ENCODE measurements around the gene ZNF157.

ZNF157 gene

DNA sequence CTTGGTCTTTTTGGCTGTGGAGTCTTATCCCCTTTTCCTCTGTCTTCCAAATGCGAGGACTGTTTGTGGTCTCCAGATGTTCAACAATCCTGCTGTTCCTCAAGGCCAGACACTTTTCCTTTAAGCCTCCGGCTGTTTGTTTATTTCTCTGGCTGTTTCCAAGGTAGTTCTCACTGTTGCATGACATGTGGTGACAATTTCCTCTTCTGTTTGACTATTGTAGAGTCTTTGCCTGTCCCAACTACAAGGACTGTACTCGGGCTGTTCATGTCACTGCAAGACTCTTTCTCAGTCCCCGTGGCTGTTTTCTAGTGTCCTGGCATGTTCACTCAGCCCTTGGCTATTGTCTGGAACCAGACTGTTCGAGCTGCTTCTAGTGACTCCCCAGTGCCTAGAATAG, 50.6 kb downstream of the ZNF157 start:
- H3K9ac ChIP-seq (ENCODE audit: low read length): no peak overlapping the region
- no peaks in the 10 kb centered on the region for H3K4me1 ChIP-seq (ENCODE audit: low read length)
- no peaks in the 10 kb centered on the region for H3K79me2 ChIP-seq (ENCODE audit: low read length)
- H3K27ac ChIP-seq (ENCODE audit: low read length): no peak overlapping the region
- TF ChIP-seq EZH2 (optimal IDR thresholded peaks at IDR 0.05; ENCODE audit: low read depth, low read length) (no peak), EZH2phosphoT487 (IDR thresholded peaks at IDR 0.05; ENCODE audit: low read length) (no peak)
- TF ChIP-seq, protein P1, sequence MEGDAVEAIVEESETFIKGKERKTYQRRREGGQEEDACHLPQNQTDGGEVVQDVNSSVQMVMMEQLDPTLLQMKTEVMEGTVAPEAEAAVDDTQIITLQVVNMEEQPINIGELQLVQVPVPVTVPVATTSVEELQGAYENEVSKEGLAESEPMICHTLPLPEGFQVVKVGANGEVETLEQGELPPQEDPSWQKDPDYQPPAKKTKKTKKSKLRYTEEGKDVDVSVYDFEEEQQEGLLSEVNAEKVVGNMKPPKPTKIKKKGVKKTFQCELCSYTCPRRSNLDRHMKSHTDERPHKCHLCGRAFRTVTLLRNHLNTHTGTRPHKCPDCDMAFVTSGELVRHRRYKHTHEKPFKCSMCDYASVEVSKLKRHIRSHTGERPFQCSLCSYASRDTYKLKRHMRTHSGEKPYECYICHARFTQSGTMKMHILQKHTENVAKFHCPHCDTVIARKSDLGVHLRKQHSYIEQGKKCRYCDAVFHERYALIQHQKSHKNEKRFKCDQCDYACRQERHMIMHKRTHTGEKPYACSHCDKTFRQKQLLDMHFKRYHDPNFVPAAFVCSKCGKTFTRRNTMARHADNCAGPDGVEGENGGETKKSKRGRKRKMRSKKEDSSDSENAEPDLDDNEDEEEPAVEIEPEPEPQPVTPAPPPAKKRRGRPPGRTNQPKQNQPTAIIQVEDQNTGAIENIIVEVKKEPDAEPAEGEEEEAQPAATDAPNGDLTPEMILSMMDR (IDR thresholded peaks at IDR 0.05; ENCODE audit: low read length): no peak
- no peaks in the 10 kb centered on the region for H3F3A ChIP-seq (ENCODE audit: insufficient read depth, low read length)
- no peaks in the 10 kb centered on the region for H3K9me3 ChIP-seq (replicated peaks; ENCODE audit: insufficient read depth, low read length)
- H2AFZ ChIP-seq (ENCODE audit: low read length): no peak overlapping the region
- no peaks in the 10 kb centered on the region for H3K9me2 ChIP-seq (replicated peaks; ENCODE audit: insufficient read depth, low read length)
- H3K4me2 ChIP-seq (ENCODE audit: low read depth, low read length): no peak overlapping the region
- no peak overlapping the region for H3K4me3 ChIP-seq (ENCODE audit: low read length)
- H3K36me3 ChIP-seq (replicated peaks; ENCODE audit: insufficient read depth, low read length): no peaks in the 10 kb centered on the region
- no peak for DNase-seq
- no peaks in the 10 kb centered on the region for H3K27me3 ChIP-seq (replicated peaks; ENCODE audit: insufficient read depth, low read length)
- no peaks in the 10 kb centered on the region for H4K20me1 ChIP-seq (ENCODE audit: insufficient read depth, low read length)

DNA sequence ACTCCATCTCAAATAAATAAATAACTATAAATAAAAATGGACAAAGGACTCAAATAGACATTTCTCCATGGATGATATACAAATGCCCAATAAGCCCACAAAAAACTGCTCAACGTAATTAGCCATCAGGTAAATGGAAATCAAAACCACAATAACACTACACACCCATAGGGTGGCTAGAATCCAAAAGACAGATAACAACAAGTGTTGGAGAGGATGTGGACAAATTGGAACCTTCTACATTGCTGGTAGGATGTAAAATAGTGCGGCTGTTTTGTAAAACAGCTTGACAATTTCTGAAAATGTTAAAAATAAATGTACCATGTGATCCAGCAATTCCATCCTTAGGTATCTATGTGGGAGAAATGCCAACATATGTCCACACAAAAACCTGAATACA, 52.1 kb downstream of the ZNF157 start:
- no peak overlapping the region for H2AFZ ChIP-seq (ENCODE audit: low read length)
- no peaks in the 10 kb centered on the region for H3K9me3 ChIP-seq (replicated peaks; ENCODE audit: insufficient read depth, low read length)
- H3K27me3 ChIP-seq (replicated peaks; ENCODE audit: insufficient read depth, low read length): no peaks in the 10 kb centered on the region
- no peak for TF ChIP-seq EZH2phosphoT487 (IDR thresholded peaks at IDR 0.05; ENCODE audit: low read length)
- TF ChIP-seq EZH2 (optimal IDR thresholded peaks at IDR 0.05; ENCODE audit: low read depth, low read length): no peak
- TF ChIP-seq, protein P1 (IDR thresholded peaks at IDR 0.05; ENCODE audit: low read length): no peak
- no peaks in the 10 kb centered on the region for H3K9me2 ChIP-seq (replicated peaks; ENCODE audit: insufficient read depth, low read length)
- H3K79me2 ChIP-seq (ENCODE audit: low read length): no peaks in the 10 kb centered on the region
- H3K36me3 ChIP-seq (replicated peaks; ENCODE audit: insufficient read depth, low read length): no peaks in the 10 kb centered on the region
- H3F3A ChIP-seq (ENCODE audit: insufficient read depth, low read length): no peaks in the 10 kb centered on the region
- no peak overlapping the region for H3K27ac ChIP-seq (ENCODE audit: low read length)
- no peaks in the 10 kb centered on the region for H3K4me1 ChIP-seq (ENCODE audit: low read length)
- H3K4me3 ChIP-seq (ENCODE audit: low read length): no peak overlapping the region
- no peak for DNase-seq
- no peak overlapping the region for H3K4me2 ChIP-seq (ENCODE audit: low read depth, low read length)
- H3K9ac ChIP-seq (ENCODE audit: low read length): no peak overlapping the region
- no peaks in the 10 kb centered on the region for H4K20me1 ChIP-seq (ENCODE audit: insufficient read depth, low read length)

DNA sequence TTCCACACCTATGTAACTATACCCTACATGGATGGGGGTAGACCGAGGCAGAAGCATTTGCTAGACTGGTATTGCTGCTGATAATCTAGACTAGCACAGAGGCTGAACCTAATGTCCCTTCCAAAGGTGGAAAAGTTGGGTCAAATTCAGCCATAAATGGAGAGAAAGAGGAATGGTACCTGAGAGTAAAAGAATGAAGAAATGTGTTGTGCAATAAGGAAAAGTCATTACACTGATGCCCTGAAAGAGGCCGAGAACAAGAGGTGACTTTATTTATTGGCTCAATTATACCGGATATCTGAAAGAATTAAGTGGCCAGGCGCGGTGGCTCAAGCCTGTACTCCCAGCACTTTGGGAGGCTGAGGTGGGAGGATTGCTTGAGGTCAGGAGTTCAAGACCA, 60.5 kb downstream of the ZNF157 start:
- Histone ChIP-seq H3F3A (ENCODE audit: insufficient read depth, low read length) (no peaks in the 10 kb centered on the region), H3K27me3 (replicated peaks; ENCODE audit: insufficient read depth, low read length) (no peaks in the 10 kb centered on the region), H3K27ac (ENCODE audit: low read length) (no peak overlapping the region)

More for the DNA sequence above, 60.5 kb downstream of the ZNF157 start:
- TF ChIP-seq, protein P1 (IDR thresholded peaks at IDR 0.05; ENCODE audit: low read length): no peak
- TF ChIP-seq EZH2phosphoT487 (IDR thresholded peaks at IDR 0.05; ENCODE audit: low read length) (no peak), EZH2 (optimal IDR thresholded peaks at IDR 0.05; ENCODE audit: low read depth, low read length) (no peak)
- Histone ChIP-seq H3K9me3 (replicated peaks; ENCODE audit: insufficient read depth, low read length) (no peaks in the 10 kb centered on the region), H3K4me1 (ENCODE audit: low read length) (no peaks in the 10 kb centered on the region), H3K9ac (ENCODE audit: low read length) (no peak overlapping the region), H3K36me3 (replicated peaks; ENCODE audit: insufficient read depth, low read length) (no peaks in the 10 kb centered on the region), H3K4me3 (ENCODE audit: low read length) (no peak overlapping the region), H3K79me2 (ENCODE audit: low read length) (no peaks in the 10 kb centered on the region), H3K9me2 (replicated peaks; ENCODE audit: insufficient read depth, low read length) (no peaks in the 10 kb centered on the region), H2AFZ (ENCODE audit: low read length) (no peak overlapping the region), H4K20me1 (ENCODE audit: insufficient read depth, low read length) (no peaks in the 10 kb centered on the region), H3K4me2 (ENCODE audit: low read depth, low read length) (no peak overlapping the region)
- no peak for DNase-seq

Measured in MM.1S (cell line).